Skin of body (tissue), 2 donors: Measurements from ENCODE around the gene ATP2B2. TPM values are rescaled to one million over a fixed set of nuclear protein-coding genes. Genes with fewer than 3 reads are reported as not detected.

Experiments used
- DNase-seq: peaks from one replicate; lab custom pipeline; 2025; lab: John Stamatoyannopoulos, UW
- total RNA-seq: library from RNA; depleted of rRNA; stranded (reverse); fragments of >200 nt; gene quantifications from one replicate; pipeline ENCODE4 v1.2.3, GENCODE V29; 2014

Gene ATP2B2
- total RNA-seq, 1 donor from 2014 or later, result 0.69 TPM

DNA sequence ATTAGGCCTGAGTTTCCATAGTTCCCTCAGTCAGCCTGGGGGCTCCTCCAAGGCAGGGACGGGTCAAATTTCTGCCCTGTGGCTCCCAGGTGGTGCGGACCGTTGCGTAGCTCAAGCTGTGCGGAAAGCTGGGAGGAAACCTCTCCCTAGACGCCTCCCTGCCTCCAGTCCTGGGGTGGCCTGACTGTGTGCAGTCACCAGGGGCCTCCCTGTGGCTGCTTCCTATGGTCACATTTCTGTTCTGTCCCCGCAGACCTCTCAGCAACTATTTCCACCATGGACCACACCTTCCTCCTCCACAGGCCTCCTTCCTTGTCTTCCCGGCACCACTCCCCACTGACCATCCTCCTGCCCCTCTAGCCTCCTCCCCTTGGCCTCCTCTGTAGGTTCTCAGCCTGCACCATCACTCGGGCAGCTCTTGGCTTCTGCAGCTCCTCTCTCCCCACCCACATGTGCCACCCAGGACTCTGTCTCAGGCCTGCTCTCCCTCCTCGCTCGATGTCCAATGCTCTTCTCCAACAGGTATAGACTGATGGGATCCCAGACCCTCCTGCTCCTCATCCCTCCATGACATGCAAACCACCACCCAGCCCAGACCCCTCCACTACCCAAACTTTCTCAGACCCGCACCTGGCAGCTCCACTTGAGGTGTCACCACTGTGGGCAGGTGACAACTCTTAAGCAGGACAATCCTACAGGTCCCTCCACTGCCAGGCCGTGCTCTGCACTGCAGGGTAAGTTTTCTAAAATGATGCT, 157.6 kb downstream of the ATP2B2 start:
- no peak for DNase-seq

DNA sequence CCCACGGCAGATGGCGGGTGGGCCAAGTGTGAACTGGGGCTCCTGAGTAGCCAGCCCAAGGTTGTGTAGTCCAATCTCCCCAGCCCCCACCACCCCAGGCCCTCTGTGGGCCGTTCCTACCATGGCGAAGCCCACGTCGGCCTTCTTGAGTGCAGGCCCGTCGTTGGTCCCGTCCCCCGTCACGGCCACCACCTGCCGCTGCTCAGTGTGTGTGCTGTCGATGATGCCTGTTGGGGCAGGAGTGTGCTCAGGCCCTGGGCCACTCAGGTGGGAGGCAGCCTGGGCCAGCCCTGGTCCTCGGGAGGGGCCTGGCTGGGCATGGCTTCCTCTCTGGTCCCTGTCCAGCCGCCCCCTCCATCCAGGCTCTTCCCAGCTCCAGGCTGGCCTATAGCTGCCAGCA, 159.5 kb downstream of the ATP2B2 start:
- DNase-seq, result no peak

DNA sequence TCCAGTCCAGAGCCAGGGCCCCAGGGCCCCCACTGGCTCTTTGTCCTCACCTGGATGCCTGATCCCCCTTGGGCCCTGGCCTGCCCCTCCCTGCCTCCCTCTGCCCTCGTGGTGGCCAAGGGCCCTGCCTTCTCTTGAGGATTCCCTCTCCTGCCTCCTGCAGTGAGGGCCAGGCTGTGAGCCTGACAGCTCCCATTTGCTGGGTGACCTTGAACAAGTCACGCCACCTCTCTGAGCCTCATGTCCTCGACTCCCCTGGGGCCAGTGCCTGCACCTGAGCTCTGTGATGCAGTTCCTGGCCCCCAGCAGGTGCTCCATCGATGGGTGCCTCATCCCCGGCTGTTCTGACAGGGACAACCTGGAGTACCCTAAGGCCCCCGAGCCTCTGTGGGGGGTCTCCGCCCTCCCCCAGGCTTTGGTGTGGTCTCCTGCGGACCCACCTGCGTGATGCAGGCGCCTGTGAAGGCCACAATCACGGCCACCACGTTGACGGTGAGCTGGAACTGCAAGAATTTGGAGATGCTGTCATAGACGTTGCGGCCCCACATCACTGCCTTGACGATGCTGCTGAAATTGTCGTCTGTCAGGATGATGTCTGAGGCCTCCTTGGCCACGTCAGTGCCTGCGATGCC, 160.3 kb downstream of the ATP2B2 start:
- DNase-seq, result no peak

DNA sequence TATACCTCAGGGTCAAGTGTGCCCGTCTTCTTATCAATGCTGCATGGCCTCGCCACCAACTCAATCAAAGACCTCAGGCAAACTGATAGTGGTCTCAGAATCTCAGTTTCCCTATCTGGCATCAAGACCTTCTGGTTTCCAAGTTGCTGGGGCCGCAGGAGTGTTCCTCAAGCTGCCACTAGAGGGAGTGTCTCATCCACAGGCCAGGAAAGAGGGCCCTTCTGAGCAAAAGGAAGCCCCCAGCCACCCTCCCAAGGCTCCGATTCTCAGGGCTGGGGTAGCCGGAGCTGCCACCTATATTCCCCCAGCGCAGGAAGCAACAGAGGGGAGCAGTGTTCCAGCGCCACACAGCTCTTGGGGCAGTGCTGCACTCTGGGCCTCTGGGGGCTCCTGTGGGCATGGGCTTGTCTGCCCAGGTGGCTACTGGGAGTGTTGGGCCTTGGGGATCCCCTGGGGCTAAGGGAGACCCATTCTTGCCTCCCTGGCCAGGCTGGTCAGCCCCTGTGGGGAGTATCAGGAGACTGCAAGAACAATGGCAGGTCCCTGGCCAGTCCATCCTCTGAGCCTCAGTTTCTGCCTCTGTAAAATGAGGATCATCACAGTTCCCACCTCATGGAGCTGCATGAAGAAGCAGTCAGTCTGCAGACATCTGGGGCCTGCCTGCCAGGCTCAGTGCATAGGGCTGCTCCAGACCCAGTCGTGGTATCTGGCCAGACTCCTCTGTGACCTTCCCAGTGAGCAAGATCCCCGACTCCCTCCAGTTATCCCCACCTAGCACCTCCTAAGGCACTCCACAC, 161.0 kb downstream of the ATP2B2 start:
- DNase-seq, result no peak

DNA sequence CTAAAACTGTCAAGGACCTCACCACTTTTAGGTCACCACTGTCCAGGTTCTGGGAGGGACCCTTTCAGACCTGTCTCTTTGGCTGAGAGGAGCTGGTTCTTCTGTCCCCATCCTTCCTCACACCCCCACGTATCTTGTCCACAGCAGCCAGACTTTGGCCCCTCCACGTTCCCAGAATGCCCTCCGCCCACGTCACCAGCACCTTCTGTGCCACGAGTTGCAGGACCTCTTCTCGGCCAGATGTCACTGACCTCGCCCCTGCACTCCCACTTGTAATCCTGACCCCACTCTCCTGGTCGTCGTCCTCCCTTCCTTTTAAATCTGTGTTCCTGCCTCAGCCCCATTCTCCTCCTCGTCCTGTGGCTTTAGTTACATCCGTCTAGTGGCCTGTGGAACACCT, 161.9 kb downstream of the ATP2B2 start:
- DNase-seq, result no peak

DNA sequence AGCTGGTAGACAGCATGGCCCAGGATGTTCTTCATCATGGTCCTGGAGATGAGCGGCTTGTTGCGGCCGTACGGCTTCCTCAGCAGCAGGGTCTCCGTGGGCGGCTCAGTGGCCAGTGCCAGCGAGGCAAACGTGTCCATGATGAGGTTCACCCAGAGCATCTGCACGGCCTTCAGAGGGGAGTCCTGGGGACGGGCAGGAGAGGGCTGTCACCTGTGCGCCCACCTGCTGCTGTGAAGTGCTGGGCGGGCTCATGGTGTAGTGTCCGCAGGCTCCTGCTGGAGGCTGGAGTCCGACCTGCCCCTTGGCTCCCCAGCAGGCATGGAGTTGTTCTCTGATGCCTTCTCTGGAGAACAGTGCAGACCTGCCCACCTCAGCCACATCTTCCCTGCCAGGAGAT, 162.6 kb downstream of the ATP2B2 start:
- no peak for DNase-seq

DNA sequence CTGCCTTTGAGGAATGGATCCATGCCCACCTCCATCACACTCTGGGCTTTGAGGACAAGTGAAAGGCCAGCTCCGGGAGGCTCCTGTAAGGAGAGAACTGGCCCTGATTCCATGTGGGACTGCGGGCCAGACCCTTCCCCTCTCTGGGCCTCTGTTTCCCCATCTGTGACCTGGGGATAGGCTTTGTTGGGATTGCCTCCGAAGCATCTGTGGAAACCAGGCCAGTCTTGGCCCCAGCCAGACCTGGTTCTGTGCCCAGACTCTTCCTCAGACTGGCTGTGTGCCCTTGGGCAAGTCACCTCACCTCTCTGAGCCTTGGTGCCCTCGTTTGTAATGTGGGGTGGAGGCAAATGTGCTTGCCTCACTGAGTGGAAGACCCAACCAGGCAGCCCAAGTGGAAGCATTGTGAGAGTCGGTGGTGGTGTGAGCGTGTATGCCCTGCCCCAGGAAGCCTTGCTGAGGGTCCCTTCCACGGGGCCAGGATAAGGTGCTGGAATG, 163.4 kb downstream of the ATP2B2 start:
- DNase-seq, result no peak

DNA sequence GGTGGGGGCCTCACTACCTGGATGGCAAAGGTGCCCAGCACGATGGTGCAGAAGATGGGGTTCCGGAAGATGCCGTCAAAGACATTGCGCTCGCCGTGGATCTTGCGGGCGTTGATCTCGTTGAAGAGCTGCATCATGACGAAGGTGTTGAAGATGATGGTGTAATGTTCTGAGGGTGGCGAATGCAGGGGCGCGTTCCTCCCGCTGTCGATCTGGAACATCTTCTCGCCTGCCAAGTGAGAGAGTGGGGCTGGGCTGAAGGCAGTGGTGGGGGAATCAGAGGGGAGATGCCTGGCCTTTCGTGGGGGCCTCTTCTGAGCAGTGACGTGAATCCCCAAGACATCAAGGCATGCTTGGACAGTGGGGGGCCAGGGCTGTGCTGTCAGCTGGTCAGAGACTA, 164.9 kb downstream of the ATP2B2 start:
- no peak for DNase-seq

DNA sequence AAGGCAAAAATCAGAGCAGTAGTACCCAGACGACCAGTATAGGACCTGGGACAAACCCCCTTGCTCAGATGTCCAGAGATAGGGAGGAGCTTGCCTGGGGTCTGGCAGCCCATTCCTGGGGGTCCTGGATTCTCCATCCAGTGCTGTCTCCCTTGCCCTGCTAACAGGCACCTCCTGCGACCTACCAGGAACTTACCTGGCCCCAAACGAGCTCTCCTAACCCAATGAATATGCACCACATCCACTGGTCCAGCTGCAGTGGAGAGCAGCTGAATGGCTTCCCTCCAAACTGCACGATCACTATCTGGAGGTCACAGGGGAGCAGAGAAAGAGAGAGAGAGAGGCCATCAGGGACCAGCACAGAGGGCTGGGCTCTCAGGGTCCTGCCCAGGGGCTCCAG, 165.3 kb downstream of the ATP2B2 start:
- no peak for DNase-seq

DNA sequence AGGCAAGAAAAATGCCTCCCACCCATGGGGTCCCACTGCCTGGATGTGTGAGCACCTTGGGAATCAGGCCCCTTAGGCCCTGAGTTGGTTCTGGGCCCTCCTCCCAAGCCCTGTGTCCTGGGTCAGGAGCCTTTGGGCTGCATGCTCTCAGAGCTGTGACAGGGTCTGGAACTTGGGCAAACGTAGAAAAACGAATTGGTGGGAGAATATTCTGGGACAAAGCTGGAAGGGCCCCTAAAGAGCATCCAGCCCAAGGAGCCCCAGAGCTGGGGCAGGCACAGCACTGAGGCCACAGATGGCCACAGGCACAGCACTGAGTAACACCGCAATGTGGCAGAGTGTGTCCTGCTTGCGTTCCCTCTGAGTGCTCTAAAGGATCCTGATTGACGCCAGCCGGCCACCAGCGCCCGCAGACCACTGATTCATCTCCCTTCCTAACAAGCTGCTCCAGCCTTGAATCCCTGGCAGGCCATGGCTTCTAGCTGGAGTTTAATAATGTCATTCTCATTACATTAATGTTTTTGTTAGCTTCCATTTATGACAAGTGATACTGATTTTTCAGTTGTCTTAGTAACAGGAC, 165.9 kb downstream of the ATP2B2 start:
- no peak for DNase-seq

DNA sequence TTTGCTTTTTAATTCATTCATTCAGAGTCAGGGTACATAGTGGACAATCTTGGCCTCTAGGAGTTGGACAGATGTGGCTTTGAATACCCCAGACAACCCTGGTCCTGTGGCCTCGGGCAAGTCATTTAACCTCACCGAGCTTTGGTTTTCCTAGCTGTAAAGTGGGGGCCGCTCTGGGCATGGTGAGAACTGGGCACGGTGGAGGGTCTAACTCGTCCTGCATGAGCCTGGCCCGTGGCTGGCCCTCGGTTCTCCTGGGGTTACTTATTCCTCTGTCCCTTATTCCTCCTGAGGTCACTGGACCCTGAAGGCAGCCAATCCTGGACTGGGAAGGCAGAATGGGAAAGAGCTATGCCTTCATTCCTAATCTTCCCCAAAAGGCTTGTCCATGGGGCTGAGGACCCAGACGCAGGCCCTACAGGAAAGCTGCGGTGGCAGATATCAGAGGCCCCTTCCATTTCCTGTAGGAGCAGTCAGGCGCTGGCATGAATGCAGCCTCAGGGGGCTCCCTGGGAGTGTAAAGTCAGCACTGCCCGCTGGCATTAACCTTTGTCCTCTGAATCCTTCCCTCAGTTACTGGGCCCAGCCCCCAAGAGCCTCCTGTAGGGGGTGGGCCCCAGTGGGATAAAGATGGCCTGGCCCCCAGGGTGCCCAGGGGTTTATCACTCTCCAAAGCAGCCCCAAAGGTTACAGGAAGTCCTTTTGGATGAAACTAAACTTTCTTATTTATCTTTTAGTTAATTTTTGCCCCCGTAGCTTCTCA, 166.6 kb downstream of the ATP2B2 start:
- DNase-seq, result no peak

DNA sequence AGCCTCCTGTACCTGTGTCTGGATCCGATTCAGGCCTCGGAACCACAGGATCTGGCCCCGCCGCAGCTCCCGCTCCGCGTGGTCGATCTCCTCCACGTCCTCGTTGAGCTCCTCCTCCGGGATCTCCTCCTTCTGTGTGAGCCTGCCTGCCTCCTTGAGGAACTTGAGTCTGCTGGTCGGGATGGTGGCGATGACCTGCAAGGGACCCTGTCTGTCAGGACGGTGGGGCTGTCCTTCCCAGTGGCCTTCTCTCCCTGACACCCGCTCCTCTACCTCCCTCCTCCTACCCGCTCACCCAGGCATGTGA, 167.3 kb downstream of the ATP2B2 start:
- no peak for DNase-seq

DNA sequence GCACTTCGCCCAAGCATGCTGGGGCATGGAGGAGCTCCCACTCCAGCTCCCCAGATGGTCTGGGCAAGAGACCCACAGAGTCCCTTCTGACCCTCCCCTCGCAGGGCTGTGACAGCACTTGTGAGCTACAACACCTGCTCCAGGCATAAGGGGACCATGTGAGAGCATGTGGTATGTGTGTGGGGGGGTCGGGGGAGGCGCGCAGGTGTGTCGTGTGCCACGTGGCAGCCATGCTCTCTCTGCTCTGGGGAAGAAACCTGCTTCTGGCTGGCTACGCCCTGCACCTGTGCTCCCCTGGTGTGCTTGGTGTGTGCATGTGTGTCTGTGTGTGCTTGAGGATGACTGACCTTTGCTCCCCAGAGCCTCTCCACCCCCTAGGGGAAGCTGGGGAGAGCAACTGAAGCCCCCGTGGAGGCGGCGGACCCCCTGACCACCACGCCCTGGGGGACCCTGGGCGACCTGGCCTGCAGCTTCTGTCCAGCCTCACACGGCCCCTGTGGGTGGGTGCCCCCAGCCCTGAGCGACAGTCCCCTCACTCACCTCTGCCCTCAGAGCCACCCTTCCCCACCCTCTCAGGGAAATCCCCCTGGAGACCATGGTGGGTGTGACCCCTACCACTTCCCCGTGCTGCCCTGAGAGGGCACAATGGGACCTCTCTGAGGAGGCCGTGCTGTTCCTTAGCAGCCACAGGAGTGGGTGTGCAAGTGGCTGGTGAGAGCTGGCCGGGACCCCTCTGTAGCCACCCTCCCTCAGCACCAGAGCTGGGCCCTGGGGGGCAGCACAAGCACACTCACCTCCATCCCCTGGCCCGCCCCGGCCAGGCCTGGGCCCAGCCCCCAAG, 167.8 kb downstream of the ATP2B2 start:
- DNase-seq, result no peak

DNA sequence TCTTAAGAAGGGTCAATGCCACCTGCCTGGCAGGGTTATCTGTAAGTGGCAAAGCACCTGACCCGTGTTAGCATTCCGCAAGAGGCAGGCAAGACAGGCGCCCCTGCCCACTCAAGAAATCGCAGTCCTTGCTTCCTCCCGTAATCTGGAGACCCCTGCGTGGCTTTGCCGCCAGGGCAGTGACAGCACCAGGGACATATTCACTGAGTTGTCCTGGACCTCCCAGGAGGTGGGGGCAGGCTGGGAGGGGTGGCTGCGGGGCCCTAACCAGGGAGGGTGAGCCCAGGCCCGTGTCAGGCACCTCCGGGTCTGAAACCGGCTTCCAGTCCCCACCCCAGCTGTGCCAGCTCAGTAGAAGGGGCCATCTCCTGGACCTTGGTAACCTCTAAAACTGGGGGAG, 168.6 kb downstream of the ATP2B2 start:
- DNase-seq, result no peak

DNA sequence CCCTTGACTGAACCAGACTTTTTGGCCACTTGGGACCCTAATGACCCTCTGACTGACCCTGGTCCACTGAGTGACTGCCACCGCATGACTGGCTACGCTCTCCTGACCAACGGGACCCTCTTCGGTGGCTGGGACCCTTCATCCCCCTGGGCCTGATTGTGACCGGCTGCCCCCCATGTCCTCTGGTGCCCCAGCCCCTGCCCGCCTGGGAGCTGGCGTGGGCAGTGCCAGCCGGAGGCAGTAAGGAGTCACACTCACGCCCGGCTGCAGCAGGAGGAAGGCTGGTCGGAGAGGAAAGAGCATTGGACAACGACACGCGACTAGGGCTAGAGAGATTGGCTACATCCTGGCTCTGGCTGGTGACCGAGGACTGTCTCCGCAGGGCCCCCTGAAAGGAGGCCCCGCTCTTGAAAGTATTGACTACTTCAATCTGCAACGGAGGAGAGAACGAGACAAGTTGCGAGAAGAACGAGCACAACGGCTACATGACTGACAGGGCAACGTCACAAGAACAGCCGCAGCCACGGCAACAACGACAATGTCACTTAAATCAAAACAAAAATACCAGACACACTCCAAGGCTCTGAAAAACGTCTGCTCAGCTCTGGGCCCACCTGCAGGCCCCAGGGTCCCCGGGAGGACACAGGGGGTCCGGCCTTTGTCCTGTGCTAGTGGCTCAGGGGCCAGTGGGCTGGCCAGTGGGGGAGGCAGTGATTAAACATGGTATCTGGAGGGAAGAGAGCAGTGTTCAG, 169.3 kb downstream of the ATP2B2 start:
- no peak for DNase-seq

DNA sequence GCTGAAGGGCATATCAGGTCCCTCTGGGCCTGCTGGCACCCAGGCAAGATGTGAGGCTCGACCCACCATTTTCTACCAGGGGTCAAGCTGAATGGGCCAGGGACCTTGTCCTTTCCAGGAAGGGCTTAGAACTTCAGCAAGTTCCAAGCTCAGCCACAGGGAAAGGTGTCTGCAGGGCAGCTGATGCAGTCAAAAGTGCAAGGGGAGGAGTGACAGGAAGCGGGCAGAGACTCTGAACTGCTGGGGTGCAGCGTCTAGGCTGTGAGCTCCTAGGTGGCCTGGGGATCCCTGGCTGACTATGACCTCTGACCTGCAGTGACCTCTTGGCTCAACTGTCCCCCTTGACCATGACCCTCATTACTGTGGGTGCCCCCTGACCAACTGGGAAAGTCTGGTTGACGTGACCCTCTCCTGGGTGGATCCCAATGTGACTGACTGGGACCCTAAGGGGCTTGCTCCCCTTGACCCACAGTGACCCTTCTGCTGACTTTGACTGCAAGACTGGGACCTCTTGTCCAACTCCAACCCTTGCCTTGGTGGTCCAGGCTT, 170.1 kb downstream of the ATP2B2 start:
- DNase-seq, result no peak

DNA sequence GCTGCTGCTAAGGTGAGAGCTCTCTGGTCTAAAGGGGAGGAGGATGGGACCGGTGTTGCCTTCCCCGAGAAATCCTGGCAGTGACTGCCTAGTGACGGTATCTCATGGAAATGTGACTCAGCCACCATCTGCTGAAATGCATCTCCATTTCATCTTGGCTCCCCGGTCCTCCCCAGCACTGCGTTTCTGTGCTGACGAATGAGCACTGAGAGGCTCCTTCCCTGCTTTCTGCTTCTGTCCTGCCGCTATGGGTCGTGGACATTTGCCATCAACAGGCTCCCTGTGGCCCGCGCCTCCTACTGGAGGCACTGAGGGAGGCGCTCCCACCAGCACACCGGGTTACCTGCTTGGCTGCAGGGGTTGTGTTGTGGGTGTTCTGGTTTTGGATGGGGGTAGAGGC, 170.9 kb downstream of the ATP2B2 start:
- DNase-seq, result no peak

DNA sequence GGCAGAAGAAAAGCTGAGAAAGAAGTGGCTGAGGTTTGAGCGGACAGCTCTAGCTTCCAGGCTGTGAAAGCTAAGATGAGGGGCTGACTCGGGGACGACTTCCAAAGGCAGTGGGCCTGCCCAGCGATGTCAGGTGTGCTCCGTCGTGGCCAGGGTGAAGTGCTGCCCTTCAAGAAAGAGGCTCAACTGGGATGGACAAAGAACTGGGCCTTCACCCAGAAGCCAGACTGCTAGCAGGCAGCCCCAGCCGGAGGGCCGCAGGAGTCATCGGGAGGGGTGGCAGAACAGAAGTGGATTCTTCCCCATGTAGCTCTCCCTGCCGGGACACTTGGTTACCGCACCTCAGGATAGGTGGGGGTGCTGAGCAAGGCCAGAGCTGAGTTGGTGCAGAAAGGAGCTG, 171.3 kb downstream of the ATP2B2 start:
- no peak for DNase-seq

DNA sequence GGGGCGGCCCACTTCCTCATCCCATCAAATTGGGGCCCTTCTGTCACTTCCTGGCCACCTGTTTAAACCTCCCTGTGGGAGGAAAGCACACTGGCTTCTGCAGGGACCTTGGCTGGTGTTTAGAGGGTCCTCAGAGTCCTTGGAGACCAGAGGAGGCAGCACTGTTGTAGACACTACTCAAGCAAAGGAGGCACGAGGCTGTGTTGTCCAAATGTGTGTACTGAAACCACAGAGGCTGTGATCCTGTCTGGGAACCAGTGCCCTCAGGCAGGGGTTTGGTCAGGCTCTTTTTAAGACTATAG, 172.1 kb downstream of the ATP2B2 start:
- DNase-seq, result no peak
